MCF 10A (cell line): Measurements from ENCODE around the gene SLC6A19. TPM values are rescaled to one million over a fixed set of nuclear protein-coding genes. Genes with fewer than 3 reads are reported as not detected.

Experiments used
- BruUV-seq: library from RNA; stranded (reverse); fragments of 400-500 nt; replicated peaks from 2 replicates; lab custom pipeline; 2021; lab: Mats Ljungman, UMichigan
- CTCF ChIA-PET: fragments of 300-600 bp; sonication (Branson Sonifier 250); formaldehyde crosslinking; extraction: SDS; loops from one replicate; lab custom pipeline; 2021; ENCODE audit warnings: antibody characterized with exemption, inconsistent platforms; lab: Yijun Ruan, JAX
- POLR2A ChIA-PET: fragments of 300-600, 350-650 bp; sonication (Branson Sonifier 250); formaldehyde crosslinking; extraction: SDS; loops from one replicate; lab custom pipeline; 2020; ENCODE audit warnings: antibody characterized with exemption, inconsistent platforms; lab: Yijun Ruan, JAX
- DNase-seq: peaks from one replicate; pipeline ENCODE4 v3.0.0-alpha.2; 2018; ENCODE audit not compliant: unreplicated experiment
- H3K27ac Mint-ChIP-seq: one replicate; pipeline ENCODE4 v1.8.0; 2022; ENCODE audit warnings: mild to moderate bottlenecking, low read depth, mixed read lengths; ENCODE audit not compliant: unreplicated experiment
- H3K27me3 Mint-ChIP-seq: one replicate; pipeline ENCODE4 v1.8.0; 2022; ENCODE audit warnings: mixed read lengths; ENCODE audit not compliant: insufficient read depth, unreplicated experiment
- H3K36me3 Mint-ChIP-seq: one replicate; pipeline ENCODE4 v1.8.0; 2022; ENCODE audit warnings: mild to moderate bottlenecking, moderate library complexity, mixed read lengths; ENCODE audit not compliant: insufficient read depth, unreplicated experiment
- H3K4me1 Mint-ChIP-seq: one replicate; pipeline ENCODE4 v1.8.0; 2022; ENCODE audit warnings: mixed read lengths; ENCODE audit not compliant: insufficient read depth, unreplicated experiment
- H3K4me3 Mint-ChIP-seq: one replicate; pipeline ENCODE4 v1.8.0; 2022; ENCODE audit warnings: mild to moderate bottlenecking, moderate library complexity, mixed read lengths; ENCODE audit not compliant: unreplicated experiment
- H3K9me3 Mint-ChIP-seq: one replicate; pipeline ENCODE4 v1.8.0; 2022; ENCODE audit warnings: mixed read lengths; ENCODE audit not compliant: unreplicated experiment
- intact Hi-C: fragments of 100-400 bp; cut with micrococcal nuclease; formaldehyde crosslinking; loops from 2 replicates; pipeline ENCODE4 v1.14.1; 2022
- total RNA-seq: library from RNA; stranded (reverse); gene quantifications from 2 replicates; pipeline ENCODE4 v1.2.3, GENCODE V29; 2022
- TF ChIP-seq, protein P1 (sequence below): fragments of 200-600 bp; IDR thresholded peaks from one replicate; pipeline ENCODE4 v1.8.0; 2022; ENCODE audit warnings: antibody characterized with exemption, mild to moderate bottlenecking; ENCODE audit not compliant: unreplicated experiment

Gene SLC6A19
- total RNA-seq, 1 experiment from 2014 or later: not detected

DNA sequence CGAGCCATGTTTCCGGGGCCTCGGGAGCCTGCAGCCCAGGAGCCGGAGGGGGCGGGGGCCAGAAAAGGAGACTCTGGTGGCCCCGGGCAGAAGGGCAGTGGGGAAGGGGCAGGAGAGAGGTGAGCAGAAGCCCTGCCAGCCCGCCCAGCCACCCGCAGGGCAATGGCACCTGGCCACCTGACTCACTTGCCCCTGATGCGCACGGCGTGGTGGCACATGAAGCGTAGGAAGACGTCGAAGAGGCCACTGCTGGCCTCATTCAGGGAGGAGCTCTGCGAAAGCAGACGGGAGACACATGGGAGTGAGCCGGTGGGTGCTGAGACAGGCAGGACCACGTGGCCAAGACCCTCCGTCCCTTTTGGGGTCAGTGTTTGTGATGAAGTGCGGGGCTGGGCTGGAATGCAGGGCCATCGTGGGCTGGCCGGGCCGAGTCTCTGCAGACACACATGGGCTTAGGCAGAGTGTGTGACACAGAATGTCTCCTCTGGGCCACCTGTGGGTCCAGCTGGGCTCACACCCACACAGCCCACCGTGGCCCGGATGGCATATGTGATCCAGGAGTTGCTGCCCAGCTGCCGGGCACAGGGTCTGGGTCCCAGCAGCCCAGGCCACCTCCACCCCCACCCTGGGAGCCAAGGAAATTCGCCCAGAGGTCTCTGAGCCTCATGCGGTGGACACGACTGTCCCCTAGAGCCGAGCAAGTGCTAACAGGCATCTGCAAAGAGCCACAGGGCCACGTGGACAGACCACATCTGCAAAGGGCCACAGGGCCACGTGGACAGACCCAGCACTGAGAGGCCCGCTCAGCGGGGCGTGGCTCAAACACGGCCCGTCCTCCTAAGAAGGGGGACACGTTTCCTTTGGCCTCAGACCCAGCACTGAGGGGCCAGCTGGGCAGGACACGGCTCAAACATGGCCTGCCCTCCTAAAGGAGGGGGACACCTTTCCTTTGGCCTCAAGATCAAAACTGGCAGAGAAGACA lies 69.8 kb downstream of the SLC6A19 start:
- TF ChIP-seq, protein P1, sequence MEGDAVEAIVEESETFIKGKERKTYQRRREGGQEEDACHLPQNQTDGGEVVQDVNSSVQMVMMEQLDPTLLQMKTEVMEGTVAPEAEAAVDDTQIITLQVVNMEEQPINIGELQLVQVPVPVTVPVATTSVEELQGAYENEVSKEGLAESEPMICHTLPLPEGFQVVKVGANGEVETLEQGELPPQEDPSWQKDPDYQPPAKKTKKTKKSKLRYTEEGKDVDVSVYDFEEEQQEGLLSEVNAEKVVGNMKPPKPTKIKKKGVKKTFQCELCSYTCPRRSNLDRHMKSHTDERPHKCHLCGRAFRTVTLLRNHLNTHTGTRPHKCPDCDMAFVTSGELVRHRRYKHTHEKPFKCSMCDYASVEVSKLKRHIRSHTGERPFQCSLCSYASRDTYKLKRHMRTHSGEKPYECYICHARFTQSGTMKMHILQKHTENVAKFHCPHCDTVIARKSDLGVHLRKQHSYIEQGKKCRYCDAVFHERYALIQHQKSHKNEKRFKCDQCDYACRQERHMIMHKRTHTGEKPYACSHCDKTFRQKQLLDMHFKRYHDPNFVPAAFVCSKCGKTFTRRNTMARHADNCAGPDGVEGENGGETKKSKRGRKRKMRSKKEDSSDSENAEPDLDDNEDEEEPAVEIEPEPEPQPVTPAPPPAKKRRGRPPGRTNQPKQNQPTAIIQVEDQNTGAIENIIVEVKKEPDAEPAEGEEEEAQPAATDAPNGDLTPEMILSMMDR: no peak
- Mint-ChIP-seq H3K27me3 (no peaks in the 10 kb centered on the region), H3K4me1 (no peaks in the 10 kb centered on the region), H3K4me3 (no peak overlapping the region), H3K27ac (no peak overlapping the region), H3K9me3 (no peaks in the 10 kb centered on the region), H3K36me3 (peaks cover 5% of the 10 kb centered on the region)
- no TSS peak for BruUV-seq
- ChIA-PET POLR2A (no interaction called here), CTCF (interaction anchor here (0.7 kb wide), 1 partner anchor 600 kb away, joined by 3 read pairs; no protein-coding TSS in a partner anchor)
- DNase-seq: no peak
- intact Hi-C loops: no loop called here

DNA sequence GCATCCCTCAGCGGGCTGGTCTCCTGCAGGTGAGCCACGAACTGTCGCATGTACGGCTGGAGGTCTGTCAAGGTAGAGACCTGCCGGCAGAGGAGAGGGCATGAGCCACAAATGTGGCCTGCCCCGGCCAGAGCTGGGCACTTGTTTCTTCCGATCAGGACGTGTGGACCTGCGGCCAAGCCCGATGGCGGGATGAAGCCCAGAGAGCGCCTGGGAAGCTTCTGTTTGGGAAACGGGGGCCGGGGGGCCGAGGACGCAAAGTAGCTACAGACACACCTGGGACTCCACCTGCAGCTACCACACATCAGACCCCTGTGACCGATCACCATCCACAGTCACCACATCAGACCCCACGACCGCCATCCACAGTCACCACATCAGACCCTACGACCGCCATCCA lies 70.8 kb downstream of the SLC6A19 start:
- CTCF ChIA-PET: interaction anchor here (0.7 kb wide), 1 partner anchor 601 kb away, joined by 3 read pairs; no protein-coding TSS in a partner anchor
- no peak overlapping the region for H3K27ac Mint-ChIP-seq

DNA sequence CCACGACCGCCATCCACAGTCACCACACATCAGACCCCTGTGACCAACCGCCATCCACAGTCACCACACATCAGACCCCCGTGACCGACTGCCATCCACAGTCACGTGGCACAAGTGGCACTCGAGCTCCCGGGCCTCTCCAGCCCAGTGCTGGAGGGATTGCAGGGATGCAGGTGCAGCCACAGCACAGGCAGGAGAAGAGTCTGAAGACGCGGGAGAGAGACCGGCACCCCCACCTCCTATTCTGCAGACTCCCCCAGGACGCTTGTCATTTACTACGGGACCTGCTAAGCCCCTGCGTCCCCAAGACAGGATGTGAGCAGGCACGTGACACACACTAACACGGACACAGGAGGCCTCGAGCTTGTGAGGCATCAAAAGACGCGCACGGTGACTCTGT lies 72.3 kb downstream of the SLC6A19 start:
- Mint-ChIP-seq H3K36me3 (peaks cover 7% of the 10 kb centered on the region), H3K9me3 (no peaks in the 10 kb centered on the region), H3K27ac (no peak overlapping the region), H3K27me3 (no peaks in the 10 kb centered on the region), H3K4me3 (no peak overlapping the region), H3K4me1 (no peaks in the 10 kb centered on the region)
- ChIA-PET POLR2A (no interaction called here), CTCF (no interaction called here)
- no peak for DNase-seq
- BruUV-seq: no TSS peak
- intact Hi-C loops: no loop called here
- TF ChIP-seq, protein P1: no peak

More for the DNA sequence above, 70.8 kb downstream of the SLC6A19 start:
- no peak for DNase-seq
- Mint-ChIP-seq H3K27me3 (no peaks in the 10 kb centered on the region), H3K4me3 (no peak overlapping the region), H3K36me3 (peaks cover 7% of the 10 kb centered on the region), H3K4me1 (no peaks in the 10 kb centered on the region), H3K9me3 (no peaks in the 10 kb centered on the region)
- intact Hi-C loops: no loop called here
- no TSS peak for BruUV-seq
- POLR2A ChIA-PET: no interaction called here
- TF ChIP-seq, protein P1: no peak

DNA sequence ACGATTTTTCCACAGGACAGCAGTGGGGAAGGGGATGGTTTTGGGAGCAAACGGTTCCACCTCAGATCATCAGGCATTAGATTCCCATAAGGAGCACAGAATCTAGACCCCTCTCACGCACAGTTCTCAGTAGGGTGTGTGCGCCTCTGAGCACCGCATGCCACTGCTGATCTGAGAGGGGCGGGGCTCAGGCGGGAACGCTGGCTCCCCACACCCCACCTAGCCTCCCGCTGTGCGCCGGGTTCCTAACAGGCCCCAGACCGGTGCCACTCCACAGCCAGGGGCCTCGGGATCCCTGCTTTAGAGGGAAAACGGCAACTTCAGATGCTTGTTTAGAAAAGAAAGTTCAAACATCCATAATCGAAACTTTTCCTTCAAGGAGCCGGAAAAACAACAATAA lies 73.1 kb downstream of the SLC6A19 start:
- TF ChIP-seq, protein P1: no peak
- BruUV-seq: no TSS peak
- Mint-ChIP-seq H3K27me3 (no peaks in the 10 kb centered on the region), H3K9me3 (no peaks in the 10 kb centered on the region), H3K4me3 (no peak overlapping the region), H3K4me1 (no peaks in the 10 kb centered on the region), H3K27ac (no peak overlapping the region), H3K36me3 (peaks cover 7% of the 10 kb centered on the region)
- DNase-seq: no peak
- ChIA-PET CTCF (no interaction called here), POLR2A (no interaction called here)
- intact Hi-C loops: no loop called here
